Neural progenitor cell (in vitro differentiated cells): Measurements from ENCODE around the gene TP53INP2. TPM values are rescaled to one million over a fixed set of nuclear protein-coding genes. Genes with fewer than 3 reads are reported as not detected.

Experiments
- DNase-seq: peaks from one replicate; pipeline ENCODE4 v3.0.0-alpha.2; 2016; ENCODE audit warnings: low spot score
- H2AFZ ChIP-seq: fragments of 200-600 bp; sonication (generic); replicated peaks from 2 replicates; pipeline ENCODE4 v1.6.1; 2016; ENCODE audit warnings: antibody characterized with exemption
- H3F3A ChIP-seq: fragments of 200-600 bp; sonication (generic); 2 replicates; pipeline ENCODE4 v1.6.1; 2016; ENCODE audit warnings: antibody characterized with exemption, low read depth
- H3K27ac ChIP-seq: fragments of 200-600 bp; sonication (generic); 2 replicates; pipeline ENCODE4 v1.5.1; 2016; ENCODE audit warnings: mild to moderate bottlenecking
- H3K27me3 ChIP-seq: fragments of 200-600 bp; sonication (generic); 2 replicates; pipeline ENCODE4 v1.6.1; 2016; ENCODE audit warnings: mild to moderate bottlenecking, moderate library complexity
- H3K36me3 ChIP-seq: fragments of 200-600 bp; sonication (generic); 2 replicates; pipeline ENCODE4 v1.5.1; 2016
- H3K4me1 ChIP-seq: fragments of 200-600 bp; sonication (generic); 2 replicates; pipeline ENCODE4 v1.6.1; 2016; ENCODE audit warnings: mixed run types
- H3K4me2 ChIP-seq: fragments of 200-600 bp; sonication (generic); 2 replicates; pipeline ENCODE4 v1.6.1; 2016
- H3K4me3 ChIP-seq: fragments of 200-600 bp; sonication (generic); 2 replicates; pipeline ENCODE4 v1.5.1; 2016
- H3K79me2 ChIP-seq: fragments of 200-600 bp; sonication (generic); 2 replicates; pipeline ENCODE4 v1.6.1; 2016; ENCODE audit warnings: low read depth
- H3K9ac ChIP-seq: fragments of 200-600 bp; sonication (generic); 2 replicates; pipeline ENCODE4 v1.6.1; 2016
- H3K9me3 ChIP-seq: fragments of 200-600 bp; sonication (generic); 2 replicates; pipeline ENCODE4 v1.5.1; 2016; ENCODE audit warnings: low read depth
- H4K20me1 ChIP-seq: fragments of 200-600 bp; sonication (generic); 2 replicates; pipeline ENCODE4 v1.6.1; 2016; ENCODE audit warnings: low read depth
- H3K27ac Mint-ChIP-seq: 3 replicates; pipeline ENCODE4 v1.8.0; 2021; ENCODE audit warnings: mixed read lengths
- H3K27me3 Mint-ChIP-seq: 2 replicates; pipeline ENCODE4 v1.8.0; 2022; ENCODE audit warnings: low read depth, mild to moderate bottlenecking, inconsistent platforms, moderate library complexity, mixed read lengths; ENCODE audit not compliant: insufficient read depth
- H3K36me3 Mint-ChIP-seq: 3 replicates; pipeline ENCODE4 v1.8.0; 2021; ENCODE audit warnings: mixed read lengths
- H3K4me1 Mint-ChIP-seq: 3 replicates; pipeline ENCODE4 v1.8.0; 2021; ENCODE audit warnings: mixed read lengths
- H3K4me3 Mint-ChIP-seq: 3 replicates; pipeline ENCODE4 v1.8.0; 2021; ENCODE audit warnings: mild to moderate bottlenecking, moderate library complexity, mixed read lengths
- H3K9me3 Mint-ChIP-seq: 3 replicates; pipeline ENCODE4 v1.8.0; 2020; ENCODE audit warnings: mixed read lengths
- CTCF ChIP-seq: fragments of 200-600 bp; sonication (generic); IDR thresholded peaks from 2 replicates; pipeline ENCODE4 v1.5.1; 2017; ENCODE audit warnings: antibody characterized with exemption, mild to moderate bottlenecking
- EZH2 ChIP-seq: fragments of 200-600 bp; sonication (generic); IDR thresholded peaks from 2 replicates; pipeline ENCODE4 v1.6.1; 2017; ENCODE audit warnings: antibody characterized with exemption, mild to moderate bottlenecking, moderate library complexity
- EZH2phosphoT487 ChIP-seq: fragments of 200-600 bp; sonication (generic); IDR thresholded peaks from 2 replicates; pipeline ENCODE4 v1.6.1; 2017; ENCODE audit warnings: antibody characterized with exemption
- total RNA-seq: library from RNA; depleted of rRNA; stranded (reverse); fragments of >200 nt; gene quantifications from 2 replicates; pipeline ENCODE4 v1.2.3, GENCODE V29; 2015; ENCODE audit warnings: low replicate concordance

The TP53INP2 gene
- total RNA-seq, 1 donor from 2014 or later: 1.1 TPM

GRCh38 chr20:34709044-34709830 lies 5.1 kb downstream of the TP53INP2 start:
- Histone ChIP-seq H3K9ac (no peak overlapping the region), H3K9me3 (no peaks in the 10 kb centered on the region), H3K4me1 (no peaks in the 10 kb centered on the region), H4K20me1 (peaks cover 27% of the 10 kb centered on the region), H2AFZ (peak overlapping the region; percentile 88), H3K4me2 (peak overlapping the region; percentile 99), H3K27me3 (peaks cover 75% of the 10 kb centered on the region), H3K27ac (no peak overlapping the region), H3F3A (peaks cover 35% of the 10 kb centered on the region), H3K79me2 (no peaks in the 10 kb centered on the region), H3K4me3 (peak overlapping the region; percentile 69), H3K36me3 (no peaks in the 10 kb centered on the region)
- TF ChIP-seq EZH2phosphoT487 (no peak), EZH2 (no peak)
- H3K36me3 Mint-ChIP-seq: peaks cover 7% of the 10 kb centered on the region
- peaks cover 31% of the 10 kb centered on the region for H3K27me3 Mint-ChIP-seq
- peak overlapping the region; percentile 86 for H3K4me3 Mint-ChIP-seq
- DNase-seq: peak; percentile 89
- no peak overlapping the region for H3K27ac Mint-ChIP-seq
- peaks cover 15% of the 10 kb centered on the region for H3K4me1 Mint-ChIP-seq
- H3K9me3 Mint-ChIP-seq: no peaks in the 10 kb centered on the region

- peaks cover 72% of the 10 kb centered on the region for H3K27me3 ChIP-seq
- H3K4me3 ChIP-seq: peak overlapping the region; percentile 69
- H3K4me1 Mint-ChIP-seq: peaks cover 13% of the 10 kb centered on the region
- H3K9me3 Mint-ChIP-seq: no peaks in the 10 kb centered on the region
- no peaks in the 10 kb centered on the region for H3K79me2 ChIP-seq
- peak; percentile 90 for DNase-seq
- no peaks in the 10 kb centered on the region for H3K4me1 ChIP-seq
- H3F3A ChIP-seq: peaks cover 27% of the 10 kb centered on the region
- H3K36me3 ChIP-seq: no peaks in the 10 kb centered on the region
- no peak overlapping the region for H3K27ac Mint-ChIP-seq
- no peak overlapping the region for H3K9ac ChIP-seq
- no peak overlapping the region for H3K27ac ChIP-seq
- H3K36me3 Mint-ChIP-seq: peaks cover 7% of the 10 kb centered on the region
- peak; percentile 54 for TF ChIP-seq EZH2phosphoT487
- TF ChIP-seq CTCF: peak; percentile 57
- TF ChIP-seq EZH2: peak; percentile 60
- H3K4me2 ChIP-seq: peak overlapping the region; percentile 99
- H3K9me3 ChIP-seq: no peaks in the 10 kb centered on the region
- H4K20me1 ChIP-seq: peaks cover 23% of the 10 kb centered on the region
- peaks cover 30% of the 10 kb centered on the region for H3K27me3 Mint-ChIP-seq
- H3K4me3 Mint-ChIP-seq: peak overlapping the region; percentile 86
- peak overlapping the region; percentile 88 for H2AFZ ChIP-seq
Observed at GRCh38 chr20:34709831-34710567, 5.9 kb downstream of the TP53INP2 start.

GRCh38 chr20:34710568-34710839 lies 6.4 kb downstream of the TP53INP2 start:
- Histone ChIP-seq H3K36me3 (no peaks in the 10 kb centered on the region), H2AFZ (no peak overlapping the region), H3K4me1 (no peaks in the 10 kb centered on the region), H3K4me2 (peak overlapping the region; percentile 99), H3K27me3 (peaks cover 66% of the 10 kb centered on the region), H3K9ac (no peak overlapping the region), H3K9me3 (no peaks in the 10 kb centered on the region), H4K20me1 (peaks cover 18% of the 10 kb centered on the region), H3F3A (peaks cover 22% of the 10 kb centered on the region), H3K4me3 (peak overlapping the region; percentile 69), H3K79me2 (no peaks in the 10 kb centered on the region), H3K27ac (no peak overlapping the region)
- Mint-ChIP-seq H3K4me3 (peak overlapping the region; percentile 85), H3K4me1 (peaks cover 9% of the 10 kb centered on the region), H3K27ac (no peak overlapping the region), H3K27me3 (peaks cover 29% of the 10 kb centered on the region), H3K9me3 (no peaks in the 10 kb centered on the region), H3K36me3 (peaks cover 11% of the 10 kb centered on the region)
- DNase-seq: no peak
- TF ChIP-seq EZH2phosphoT487 (peak; percentile 6), CTCF (no peak), EZH2 (no peak)
